K562 (cell line): ENCODE data around the gene RPLP2. TPM values are rescaled to one million over a fixed set of nuclear protein-coding genes. Genes with fewer than 3 reads are reported as not detected.

Source experiments
- ADNP ChIP-seq: fragments of 200-800 bp; sonication (Bioruptor generic); IDR thresholded peaks from 2 replicates; pipeline ENCODE4 v1.6.1; 2016; ENCODE audit warnings: missing genetic modification characterization, missing compliant biosample characterization
- CBX1 ChIP-seq: sonication (generic); IDR thresholded peaks from 2 replicates; pipeline ENCODE4 v1.6.1; 2016; ENCODE audit warnings: antibody characterized with exemption, low read depth, mild to moderate bottlenecking
- CGGBP1 ChIP-seq: fragments of 250-450 bp; sonication (Bioruptor Pico); IDR thresholded peaks from 2 replicates; pipeline ENCODE4 v1.9.0; 2021; ENCODE audit warnings: mild to moderate bottlenecking
- CHD2 ChIP-seq: IDR thresholded peaks from 2 replicates; pipeline ENCODE4 v1.6.1; 2011; ENCODE audit warnings: low read depth, low read length
- FOSL1 ChIP-seq: fragments of 200-800 bp; sonication (Bioruptor generic); conservative IDR thresholded peaks from 2 replicates; pipeline ENCODE4 v1.6.1; 2016; ENCODE audit warnings: missing genetic modification characterization, missing compliant biosample characterization
- HMG20B ChIP-seq: fragments of 250-450 bp; sonication (Bioruptor Pico); IDR thresholded peaks from 2 replicates; pipeline ENCODE4 v1.5.0; 2021; ENCODE audit warnings: mild to moderate bottlenecking
- KDM4B ChIP-seq, 2 experiments: fragments of 450-650 bp in 1 of 2; sonication (generic) in 1 of 2; IDR thresholded peaks; 2 replicates each; pipeline ENCODE4 v1.6.1; 2016 to 2017; ENCODE audit warnings: borderline replicate concordance in 2 of 2, antibody characterized with exemption in 1 of 2, low read depth in 1 of 2, mild to moderate bottlenecking in 1 of 2
- MCM3 ChIP-seq: fragments of 450-650 bp; IDR thresholded peaks from 2 replicates; pipeline ENCODE4 v1.6.1; 2016
- MCM5 ChIP-seq: fragments of 450-650 bp; IDR thresholded peaks from 2 replicates; pipeline ENCODE4 v1.6.1; 2016; ENCODE audit warnings: low read depth
- POU5F1 ChIP-seq: fragments of 150-350 bp; IDR thresholded peaks from 2 replicates; pipeline ENCODE4 v1.6.1; 2014; ENCODE audit warnings: borderline replicate concordance, low read length, low read depth, mild to moderate bottlenecking; ENCODE audit not compliant: partially characterized antibody
- RAD21 ChIP-seq, 2 experiments: fragments of 250-450 bp in 1 of 2; fragments of 450-650 bp in 1 of 2; sonication (Bioruptor Pico) in 1 of 2; formaldehyde crosslinking in 1 of 2; IDR thresholded peaks in 1 of 2; conservative IDR thresholded peaks in 1 of 2; 2 replicates each; pipeline versions ENCODE4 v1.4.0 to v1.8.0; 2020 to 2022; ENCODE audit warnings: mild to moderate bottlenecking in 2 of 2, moderate library complexity in 1 of 2
- RBM15 ChIP-seq: fragments of 200-400 bp; formaldehyde crosslinking; IDR thresholded peaks from 2 replicates; pipeline ENCODE4 v1.6.1; 2018; ENCODE audit warnings: mild to moderate bottlenecking, low read length, moderate library complexity; ENCODE audit not compliant: insufficient read depth
- SAFB2 ChIP-seq: fragments of 200-400 bp; formaldehyde crosslinking; IDR thresholded peaks from 2 replicates; pipeline ENCODE4 v1.6.1; 2018; ENCODE audit warnings: borderline replicate concordance, low read length, low read depth, moderate library complexity; ENCODE audit not compliant: severe bottlenecking
- SIN3B ChIP-seq: fragments of 450-650 bp; IDR thresholded peaks from 2 replicates; pipeline ENCODE4 v1.6.1; 2017; ENCODE audit warnings: low read depth, mild to moderate bottlenecking, moderate library complexity
- SIRT6 ChIP-seq: IDR thresholded peaks from one replicate; pipeline ENCODE4 v1.6.1; 2012; ENCODE audit warnings: low read depth, mild to moderate bottlenecking, control low read depth, inconsistent platforms, low read length, moderate library complexity
- SIX5 ChIP-seq, 2 experiments: IDR thresholded peaks; 2 replicates each; pipeline ENCODE4 v1.6.1; 2011; ENCODE audit warnings: low read length in 2 of 2, borderline replicate concordance in 1 of 2, low read depth in 1 of 2, mild to moderate bottlenecking in 1 of 2, moderate library complexity in 1 of 2; ENCODE audit not compliant: insufficient read depth in 1 of 2
- STAT5A ChIP-seq: IDR thresholded peaks from 2 replicates; pipeline ENCODE4 v1.6.1; 2012; ENCODE audit warnings: low read length, inconsistent platforms, borderline replicate concordance
- TAF7 ChIP-seq: fragments of 450-650 bp; IDR thresholded peaks from 2 replicates; pipeline ENCODE4 v1.6.1; 2016; ENCODE audit warnings: missing genetic modification characterization, missing compliant biosample characterization
- ZBTB12 ChIP-seq: fragments of 250-450 bp; sonication (Bioruptor Pico); IDR thresholded peaks from 2 replicates; pipeline ENCODE4 v1.4.0; 2020
- ZBTB17 ChIP-seq: fragments of 450-650 bp; formaldehyde crosslinking; IDR thresholded peaks from 2 replicates; pipeline ENCODE4 v1.4.0; 2020; ENCODE audit warnings: mild to moderate bottlenecking
- ZBTB49 ChIP-seq: sonication (generic); formaldehyde crosslinking; IDR thresholded peaks from 2 replicates; pipeline ENCODE4 v1.8.0; 2022; ENCODE audit warnings: missing genetic modification reagents, mild to moderate bottlenecking, borderline replicate concordance
- ZFP36 ChIP-seq: fragments of 150-350 bp; IDR thresholded peaks from 2 replicates; pipeline ENCODE4 v1.6.1; 2018; ENCODE audit warnings: low read length, low read depth; ENCODE audit not compliant: partially characterized antibody
- ZNF277 ChIP-seq: fragments of 250-450 bp; sonication (Bioruptor Pico); IDR thresholded peaks from 2 replicates; pipeline ENCODE4 v1.8.0; 2022; ENCODE audit warnings: inconsistent platforms, mild to moderate bottlenecking, moderate library complexity, borderline replicate concordance
- ZNF445 ChIP-seq: fragments of 250-450 bp; sonication (Bioruptor Pico); IDR thresholded peaks from 2 replicates; pipeline ENCODE4 v1.4.0; 2020; ENCODE audit warnings: low read depth, mild to moderate bottlenecking, moderate library complexity
- polyA plus RNA-seq, 8 experiments: library from polyadenylated mRNA; depleted of rRNA in 4 of 8; stranded (reverse) in 5 of 8; unstranded in 3 of 8; fragments of >200 nt; fragmentation: Nextera tagmentation in 2 of 8; fragmentation: Illumina TruSeq in 1 of 8; extraction: Ambion mirVana in 2 of 8; extraction: Trizol in 1 of 8; gene quantifications; 2 replicates each; pipeline versions ENCODE4 v1.2.1 to v1.2.3, GENCODE V29; 2011 to 2014; ENCODE audit warnings: inconsistent platforms in 1 of 8, missing spikeins in 1 of 8
- total RNA-seq, 7 experiments: library from RNA; depleted of rRNA in 6 of 7; stranded (reverse); fragments of >200 nt in 6 of 7; fragmentation: Illumina TruSeq in 2 of 7; extraction: Trizol in 2 of 7; gene quantifications; 2 replicates each; pipeline versions ENCODE4 v1.2.1 to v1.2.3, GENCODE V29; 2011 to 2021; ENCODE audit warnings: low replicate concordance in 1 of 7

RPLP2 gene
- total and polyA plus RNA-seq, 9 of the 15 experiments (the other 6 are each of a cell fraction or from before 2014, with no cell fraction given) = 528 to 3,807 (median 1,633) TPM

- TF ChIP-seq ZBTB49 (CRISPR knock-in tag) (no peak), ZBTB17 (peak; percentile 40; the same call in 1 of the 2 replicates), ZNF445 (no peak), SAFB2 (no peak), ADNP (no peak), TAF7 (tag) (peak; percentile 53; the same call in 1 of the 2 replicates), HMG20B (CRISPR knock-in tag) (no peak), CHD2 (peak; percentile 13; the same call in 1 of the 2 replicates), CGGBP1 (CRISPR knock-in tag) (no peak), RAD21 (CRISPR knock-in tag; conservative IDR thresholded peaks at IDR 0.05 in 1 of 2, IDR thresholded peaks at IDR 0.05 in 1 of 2) (no peak), ZNF277 (CRISPR knock-in tag) (no peak), ZFP36 (no peak), ZBTB12 (CRISPR knock-in tag) (no peak), RBM15 (no peak), MCM5 (no peak), CBX1 (peak; percentile 75; the same call in 1 of the 2 replicates), STAT5A (no peak), SIN3B (peak; percentile 88), KDM4B (IDR thresholded peaks at IDR 0.05; ENCODE audit: borderline replicate concordance in 2 of 2, low read depth in 1 of 2) (no peak; a peak in 1 of 4 replicates), FOSL1 (tag) (no peak), MCM3 (no peak), SIX5 (IDR thresholded peaks at IDR 0.05; ENCODE audit: borderline replicate concordance in 1 of 2, insufficient read depth in 1 of 2, low read depth in 1 of 2, low read length in 2 of 2) (peak in 1 of 2 experiments; percentile 52; a peak in 2 of 4 replicates), POU5F1 (peak; percentile 92), SIRT6 (no peak)
These were observed 32.7 kb downstream of the RPLP2 start, which contains the start of the genes POLR2L and TSPAN4 (continued) for GRCh38 chr11:842370-843002.
